GM18502 (cell line): ENCODE data around the gene ZBTB20.

Source experiments
- ATAC-seq: cut with Tn5 transposase; IDR thresholded peaks from one replicate; pipeline ENCODE4 v1.9.1; 2021; ENCODE audit warnings: mild to moderate bottlenecking; ENCODE audit not compliant: unreplicated experiment, poor library complexity

The ZBTB20 gene

GRCh38 chr3:114469070-114469469, 678.0 kb downstream of the ZBTB20 start:
- no peak for ATAC-seq

GRCh38 chr3:114466816-114467215, 680.3 kb downstream of the ZBTB20 start:
- no peak for ATAC-seq

GRCh38 chr3:114466251-114466650, 680.8 kb downstream of the ZBTB20 start:
- no peak for ATAC-seq

- peak; percentile 92 for ATAC-seq
Measured at GRCh38 chr3:114464548-114464947, 682.5 kb downstream of the ZBTB20 start.

- ATAC-seq = no peak
Measured at GRCh38 chr3:114462750-114463149, 684.3 kb downstream of the ZBTB20 start.

- ATAC-seq = peak; percentile 50
Measured at GRCh38 chr3:114460459-114460858, 686.6 kb downstream of the ZBTB20 start.

- ATAC-seq = peak; percentile 82
Measured at GRCh38 chr3:114456742-114457141, 690.3 kb downstream of the ZBTB20 start.

- ATAC-seq = no peak
Measured at GRCh38 chr3:114455432-114455831, 691.7 kb downstream of the ZBTB20 start.

GRCh38 chr3:114454551-114455251, 692.4 kb downstream of the ZBTB20 start:
- no peak for ATAC-seq

- no peak for ATAC-seq
Measured at GRCh38 chr3:114453361-114453780, 693.7 kb downstream of the ZBTB20 start.

- no peak for ATAC-seq
Measured at GRCh38 chr3:114452937-114453336, 694.2 kb downstream of the ZBTB20 start.

GRCh38 chr3:114452256-114452655, 694.8 kb downstream of the ZBTB20 start:
- no peak for ATAC-seq

GRCh38 chr3:114451561-114452018, 695.5 kb downstream of the ZBTB20 start:
- ATAC-seq = no peak

GRCh38 chr3:114451051-114451451, 696.0 kb downstream of the ZBTB20 start:
- peak; percentile 27 for ATAC-seq

- peak; percentile 45 for ATAC-seq
Measured at GRCh38 chr3:114450008-114450596, 697.0 kb downstream of the ZBTB20 start.

- ATAC-seq = peak; percentile 52
Measured at GRCh38 chr3:114449271-114450007, 697.6 kb downstream of the ZBTB20 start.

GRCh38 chr3:114447950-114448479, 699.1 kb downstream of the ZBTB20 start:
- no peak for ATAC-seq

- ATAC-seq = peak; percentile 54
Measured at GRCh38 chr3:114447545-114447944, 699.5 kb downstream of the ZBTB20 start.

- ATAC-seq = no peak
Measured at GRCh38 chr3:114446600-114446999, 700.5 kb downstream of the ZBTB20 start.

- no peak for ATAC-seq
Measured at GRCh38 chr3:114445233-114445632, 701.9 kb downstream of the ZBTB20 start.

GRCh38 chr3:114444216-114444615, 702.9 kb downstream of the ZBTB20 start:
- no peak for ATAC-seq
